Measurements from ENCODE around the gene RFFL. TPM values are rescaled to one million over a fixed set of nuclear protein-coding genes. Genes with fewer than 3 reads are reported as not detected.

RFFL gene
- total RNA-seq, 1 experiment from 2014 or later: 40.3 TPM

DNA sequence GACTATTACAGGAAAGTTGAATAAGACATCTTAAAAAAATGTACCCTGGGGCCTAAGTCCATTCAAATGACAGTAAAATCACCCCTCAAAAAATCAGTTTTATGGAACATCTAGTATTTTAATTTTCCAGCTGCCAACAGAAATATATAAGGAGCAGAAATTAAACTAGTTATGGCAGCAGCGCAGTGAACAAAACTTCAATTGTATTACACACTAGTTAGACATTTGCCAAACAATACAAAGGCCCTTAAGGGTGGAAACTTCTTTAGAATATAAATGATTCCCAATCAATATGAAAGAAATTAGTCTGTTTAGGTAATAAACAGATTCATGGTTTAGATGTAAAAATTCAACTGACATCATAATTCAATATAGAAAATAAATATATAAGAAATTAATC is 18.1 kb upstream of the RFFL start:
- ChIA-PET RAD21 (ENCODE audit: low non-redundant PET in 1 of 2, low total read pairs in 2 of 2, uncharacterized antibody in 2 of 2, unreplicated experiment in 2 of 2) (no interaction called here), POLR2A (interaction anchor here (1.9 to 3.9 kb wide), 2 partner anchors 13 to 18 kb away, joined by 7 to 17 read pairs; partner anchors contain the start of gene RFFL), CTCF (no interaction called here)
- Histone ChIP-seq H3K9ac (ENCODE audit: low read length) (no peak overlapping the region), H3K27ac (ENCODE audit: low read depth, low read length) (peak overlapping the region; percentile 89; the same call in 1 of the 2 replicates), H3K4me1 (ENCODE audit: control insufficient read depth in 1 of 2, insufficient read depth in 2 of 2, low read length in 2 of 2) (peaks cover 55 to 75% of the 10 kb centered on the region in 2 experiments), H3K4me2 (ENCODE audit: low read length) (peak overlapping the region; percentile 66; the same call in 1 of the 2 replicates), H3K36me3 (ENCODE audit: control insufficient read depth in 1 of 2, insufficient read depth in 2 of 2, low read length in 2 of 2) (no peaks in the 10 kb centered on the region), H3K4me3 (replicated peaks in 1 of 2; ENCODE audit: low read depth in 1 of 2, low read length in 2 of 2) (no peak overlapping the region), H3K79me2 (ENCODE audit: insufficient read depth, low read length) (peaks cover 81% of the 10 kb centered on the region), H4K20me1 (ENCODE audit: insufficient read depth) (no peaks in the 10 kb centered on the region), H3K9me2 (ENCODE audit: insufficient read depth) (no peaks in the 10 kb centered on the region; the same call in 1 of the 2 replicates), H3K27me3 (ENCODE audit: insufficient read depth, low read length) (no peaks in the 10 kb centered on the region), H2AFZ (ENCODE audit: low read depth, low read length, poor library complexity, severe bottlenecking) (no peak overlapping the region), H3K9me3 (ENCODE audit: control insufficient read depth in 1 of 2, insufficient read depth in 1 of 2, low read depth in 1 of 2, low read length in 2 of 2) (no peaks in the 10 kb centered on the region)
- TF ChIP-seq, protein P1, sequence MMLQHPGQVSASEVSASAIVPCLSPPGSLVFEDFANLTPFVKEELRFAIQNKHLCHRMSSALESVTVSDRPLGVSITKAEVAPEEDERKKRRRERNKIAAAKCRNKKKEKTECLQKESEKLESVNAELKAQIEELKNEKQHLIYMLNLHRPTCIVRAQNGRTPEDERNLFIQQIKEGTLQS (IDR thresholded peaks at IDR 0.05): no peak
- TF ChIP-seq EZH2phosphoT487 (IDR thresholded peaks at IDR 0.05; ENCODE audit: borderline replicate concordance) (no peak), EZH2 (IDR thresholded peaks at IDR 0.05) (no peak), CBX3 (IDR thresholded peaks at IDR 0.05; ENCODE audit: low read depth) (no peak)
- TF ChIP-seq, protein P2, sequence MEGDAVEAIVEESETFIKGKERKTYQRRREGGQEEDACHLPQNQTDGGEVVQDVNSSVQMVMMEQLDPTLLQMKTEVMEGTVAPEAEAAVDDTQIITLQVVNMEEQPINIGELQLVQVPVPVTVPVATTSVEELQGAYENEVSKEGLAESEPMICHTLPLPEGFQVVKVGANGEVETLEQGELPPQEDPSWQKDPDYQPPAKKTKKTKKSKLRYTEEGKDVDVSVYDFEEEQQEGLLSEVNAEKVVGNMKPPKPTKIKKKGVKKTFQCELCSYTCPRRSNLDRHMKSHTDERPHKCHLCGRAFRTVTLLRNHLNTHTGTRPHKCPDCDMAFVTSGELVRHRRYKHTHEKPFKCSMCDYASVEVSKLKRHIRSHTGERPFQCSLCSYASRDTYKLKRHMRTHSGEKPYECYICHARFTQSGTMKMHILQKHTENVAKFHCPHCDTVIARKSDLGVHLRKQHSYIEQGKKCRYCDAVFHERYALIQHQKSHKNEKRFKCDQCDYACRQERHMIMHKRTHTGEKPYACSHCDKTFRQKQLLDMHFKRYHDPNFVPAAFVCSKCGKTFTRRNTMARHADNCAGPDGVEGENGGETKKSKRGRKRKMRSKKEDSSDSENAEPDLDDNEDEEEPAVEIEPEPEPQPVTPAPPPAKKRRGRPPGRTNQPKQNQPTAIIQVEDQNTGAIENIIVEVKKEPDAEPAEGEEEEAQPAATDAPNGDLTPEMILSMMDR (IDR thresholded peaks at IDR 0.05 in 2 of 3, conservative IDR thresholded peaks at IDR 0.05 in 1 of 3; ENCODE audit: borderline replicate concordance in 1 of 3, insufficient read depth in 1 of 3, low read depth in 2 of 3, low read length in 2 of 3): no peak
- intact Hi-C loops (cut with micrococcal nuclease): no loop called here
- DNase-seq (ENCODE audit: low read depth, low spot score): no peak
- BruUV-seq (replicated peaks): no TSS peak
- ATAC-seq: no peak

DNA sequence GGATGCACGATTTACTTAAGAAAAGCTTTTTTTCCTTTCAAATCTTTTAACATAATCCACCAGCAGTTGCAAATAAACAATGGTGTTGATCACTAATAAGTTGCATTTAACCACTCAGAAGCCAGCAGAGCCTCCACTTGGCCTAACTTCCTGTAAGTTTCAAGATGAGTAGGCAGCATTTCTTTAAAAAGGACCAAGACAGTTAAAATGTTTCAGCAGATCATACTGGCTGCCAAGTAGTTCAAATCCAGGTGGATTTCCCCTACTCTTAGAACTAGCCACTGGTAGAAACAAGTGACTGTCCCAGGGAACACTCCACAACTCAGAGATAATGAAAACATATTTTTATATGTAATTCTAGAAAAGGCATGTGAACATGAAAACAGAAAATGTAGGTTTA is 17.0 kb upstream of the RFFL start:
- H3K36me3 ChIP-seq (ENCODE audit: control insufficient read depth in 1 of 2, insufficient read depth in 2 of 2, low read length in 2 of 2): no peaks in the 10 kb centered on the region
- H3K9me2 ChIP-seq (ENCODE audit: insufficient read depth): no peaks in the 10 kb centered on the region; the same call in 1 of the 2 replicates
- ATAC-seq (no peak), DNase-seq (ENCODE audit: low read depth, low spot score) (no peak)
- no peaks in the 10 kb centered on the region for H3K27me3 ChIP-seq (ENCODE audit: insufficient read depth, low read length)
- H3K9ac ChIP-seq (ENCODE audit: low read length): no peak overlapping the region
- no TSS peak for BruUV-seq (replicated peaks)
- H2AFZ ChIP-seq (ENCODE audit: low read depth, low read length, poor library complexity, severe bottlenecking): no peak overlapping the region
- no peak overlapping the region for H3K4me2 ChIP-seq (ENCODE audit: low read length)
- intact Hi-C loops (cut with micrococcal nuclease): no loop called here
- RAD21 ChIA-PET (ENCODE audit: low non-redundant PET in 1 of 2, low total read pairs in 2 of 2, uncharacterized antibody in 2 of 2, unreplicated experiment in 2 of 2): no interaction called here
- no peak overlapping the region for H3K27ac ChIP-seq (ENCODE audit: low read depth, low read length)
- POLR2A ChIA-PET: interaction anchor here (3.9 kb wide), 1 partner anchor 17 kb away, joined by 17 read pairs; the partner anchor contains the start of gene RFFL
- H3K9me3 ChIP-seq (ENCODE audit: control insufficient read depth in 1 of 2, insufficient read depth in 1 of 2, low read depth in 1 of 2, low read length in 2 of 2): no peaks in the 10 kb centered on the region
- no peak overlapping the region for H3K4me3 ChIP-seq (replicated peaks in 1 of 2; ENCODE audit: low read depth in 1 of 2, low read length in 2 of 2)
- peaks cover 44 to 64% of the 10 kb centered on the region in 2 experiments for H3K4me1 ChIP-seq (ENCODE audit: control insufficient read depth in 1 of 2, insufficient read depth in 2 of 2, low read length in 2 of 2)
- H3K79me2 ChIP-seq (ENCODE audit: insufficient read depth, low read length): peaks cover 73% of the 10 kb centered on the region
- no peaks in the 10 kb centered on the region for H4K20me1 ChIP-seq (ENCODE audit: insufficient read depth)
- CTCF ChIA-PET: interaction anchor here (1.9 kb wide), 1 partner anchor 9 kb away, joined by 7 read pairs; no protein-coding TSS in a partner anchor
- no peak for TF ChIP-seq POLR2A (IDR thresholded peaks at IDR 0.05; ENCODE audit: borderline replicate concordance, extremely low read depth, insufficient read depth, insufficient read length)
- no peak for TF ChIP-seq FOSL1 (IDR thresholded peaks at IDR 0.05; ENCODE audit: low read depth)
- TF ChIP-seq, protein P3, sequence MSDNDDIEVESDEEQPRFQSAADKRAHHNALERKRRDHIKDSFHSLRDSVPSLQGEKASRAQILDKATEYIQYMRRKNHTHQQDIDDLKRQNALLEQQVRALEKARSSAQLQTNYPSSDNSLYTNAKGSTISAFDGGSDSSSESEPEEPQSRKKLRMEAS (IDR thresholded peaks at IDR 0.05): no peak
- no peak for TF ChIP-seq POLR2AphosphoS5 (IDR thresholded peaks at IDR 0.05; ENCODE audit: low read depth, low read length)
- TF ChIP-seq JUND (IDR thresholded peaks at IDR 0.05): no peak
- TF ChIP-seq, protein P4, sequence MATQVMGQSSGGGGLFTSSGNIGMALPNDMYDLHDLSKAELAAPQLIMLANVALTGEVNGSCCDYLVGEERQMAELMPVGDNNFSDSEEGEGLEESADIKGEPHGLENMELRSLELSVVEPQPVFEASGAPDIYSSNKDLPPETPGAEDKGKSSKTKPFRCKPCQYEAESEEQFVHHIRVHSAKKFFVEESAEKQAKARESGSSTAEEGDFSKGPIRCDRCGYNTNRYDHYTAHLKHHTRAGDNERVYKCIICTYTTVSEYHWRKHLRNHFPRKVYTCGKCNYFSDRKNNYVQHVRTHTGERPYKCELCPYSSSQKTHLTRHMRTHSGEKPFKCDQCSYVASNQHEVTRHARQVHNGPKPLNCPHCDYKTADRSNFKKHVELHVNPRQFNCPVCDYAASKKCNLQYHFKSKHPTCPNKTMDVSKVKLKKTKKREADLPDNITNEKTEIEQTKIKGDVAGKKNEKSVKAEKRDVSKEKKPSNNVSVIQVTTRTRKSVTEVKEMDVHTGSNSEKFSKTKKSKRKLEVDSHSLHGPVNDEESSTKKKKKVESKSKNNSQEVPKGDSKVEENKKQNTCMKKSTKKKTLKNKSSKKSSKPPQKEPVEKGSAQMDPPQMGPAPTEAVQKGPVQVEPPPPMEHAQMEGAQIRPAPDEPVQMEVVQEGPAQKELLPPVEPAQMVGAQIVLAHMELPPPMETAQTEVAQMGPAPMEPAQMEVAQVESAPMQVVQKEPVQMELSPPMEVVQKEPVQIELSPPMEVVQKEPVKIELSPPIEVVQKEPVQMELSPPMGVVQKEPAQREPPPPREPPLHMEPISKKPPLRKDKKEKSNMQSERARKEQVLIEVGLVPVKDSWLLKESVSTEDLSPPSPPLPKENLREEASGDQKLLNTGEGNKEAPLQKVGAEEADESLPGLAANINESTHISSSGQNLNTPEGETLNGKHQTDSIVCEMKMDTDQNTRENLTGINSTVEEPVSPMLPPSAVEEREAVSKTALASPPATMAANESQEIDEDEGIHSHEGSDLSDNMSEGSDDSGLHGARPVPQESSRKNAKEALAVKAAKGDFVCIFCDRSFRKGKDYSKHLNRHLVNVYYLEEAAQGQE (IDR thresholded peaks at IDR 0.05; ENCODE audit: low read depth): no peak
- no peak for TF ChIP-seq EZH2phosphoT487 (IDR thresholded peaks at IDR 0.05; ENCODE audit: borderline replicate concordance)
- TF ChIP-seq EZH2 (IDR thresholded peaks at IDR 0.05): no peak
- TF ChIP-seq ZNF274 (IDR thresholded peaks at IDR 0.05; ENCODE audit: low read depth, low read length): no peak
- TF ChIP-seq RAD21 (IDR thresholded peaks at IDR 0.05; ENCODE audit: low read depth): no peak
- TF ChIP-seq, protein P1 (IDR thresholded peaks at IDR 0.05): no peak
- no peak for TF ChIP-seq SIN3A (IDR thresholded peaks at IDR 0.05; ENCODE audit: low read depth)

Measured in HCT116 (cell line).